HCT116 (cell line): Measurements from ENCODE around the gene APP. TPM values are rescaled to one million over a fixed set of nuclear protein-coding genes. Genes with fewer than 3 reads are reported as not detected.
"Not testable (repeated sequence)": the region's sequence is repeated elsewhere in the genome, so short reads cannot be mapped to it uniquely, and the experiment has no call there.

ENCODE experiments used
- ATAC-seq: fragments of 200-7000 bp; cut with Tn5 transposase; 2 replicates; pipeline ENCODE4 v1.9.1; 2020; ENCODE audit warnings: mild to moderate bottlenecking, moderate library complexity
- BruUV-seq: library from RNA; stranded (reverse); fragments of 400-500 nt; replicated peaks from 2 replicates; lab custom pipeline; 2021; lab: Mats Ljungman, UMichigan
- CTCF ChIA-PET: fragments of 300-600 bp; sonication (Branson Sonifier 250); formaldehyde crosslinking; loops from one replicate; lab custom pipeline; 2021; ENCODE audit warnings: antibody characterized with exemption; lab: Charles Lee
- POLR2A ChIA-PET: fragments of 300-600, 350-600 bp; sonication (Branson Sonifier 250); formaldehyde crosslinking; loops from one replicate; lab custom pipeline; 2021; ENCODE audit warnings: antibody characterized with exemption; lab: Charles Lee
- RAD21 ChIA-PET, 2 experiments: fragments of 300-600 bp; sonication (Branson Sonifier 250); formaldehyde crosslinking; loops; one replicate each; lab custom pipeline; 2023; ENCODE audit warnings: low total read pairs in 2 of 2; ENCODE audit not compliant: uncharacterized antibody in 2 of 2, unreplicated experiment in 2 of 2, low non-redundant PET in 1 of 2; lab: Charles Lee
- DNase-seq: peaks from one replicate; pipeline ENCODE4 v3.0.0-alpha.2; 2010; ENCODE audit warnings: low read depth, low spot score
- H2AFZ ChIP-seq: fragments of 200-600 bp; shearing (Covaris generic), sonication (generic); 2 replicates; pipeline ENCODE4 v1.6.1; 2017; ENCODE audit warnings: low read depth, mixed run types, mixed read lengths, antibody characterized with exemption, low read length; ENCODE audit not compliant: poor library complexity, severe bottlenecking
- H3K27ac ChIP-seq: 2 replicates; pipeline ENCODE4 v1.5.1; 2012; ENCODE audit warnings: low read depth, low read length
- H3K27me3 ChIP-seq: fragments of 200-600 bp; sonication (generic); 2 replicates; pipeline ENCODE4 v1.6.1; 2016; ENCODE audit warnings: mixed run types, low read length, mixed read lengths; ENCODE audit not compliant: insufficient read depth
- H3K36me3 ChIP-seq, 2 experiments: fragments of 200-500 bp in 1 of 2; fragments of 200-600 bp in 1 of 2; sonication (Bioruptor generic) in 1 of 2; sonication (generic) in 1 of 2; 2 replicates each; pipeline versions ENCODE4 v1.5.1 to v1.6.1; 2014 to 2016; ENCODE audit warnings: low read length in 2 of 2, inconsistent platforms in 1 of 2, mixed read lengths in 1 of 2, mixed run types in 1 of 2; ENCODE audit not compliant: insufficient read depth in 2 of 2, control insufficient read depth in 1 of 2
- H3K4me1 ChIP-seq, 2 experiments: fragments of 200-600 bp in 1 of 2; sonication (generic) in 1 of 2; 2 replicates each; pipeline versions ENCODE4 v1.5.1 to v1.6.1; 2012 to 2017; ENCODE audit warnings: low read length in 2 of 2, inconsistent platforms in 1 of 2, mild to moderate bottlenecking in 1 of 2, mixed read lengths in 1 of 2, mixed run types in 1 of 2, moderate library complexity in 1 of 2; ENCODE audit not compliant: insufficient read depth in 2 of 2, control insufficient read depth in 1 of 2
- H3K4me2 ChIP-seq: fragments of 200-600 bp; sonication (generic); 2 replicates; pipeline ENCODE4 v1.6.1; 2017; ENCODE audit warnings: mixed run types, low read length, mixed read lengths
- H3K4me3 ChIP-seq, 2 experiments: fragments of 200-600 bp in 1 of 2; sonication (generic) in 1 of 2; replicated peaks in 1 of 2; 2 replicates each; pipeline ENCODE4 v1.5.1; 2011 to 2016; ENCODE audit warnings: low read length in 2 of 2, control low read depth in 1 of 2, low read depth in 1 of 2, mild to moderate bottlenecking in 1 of 2, mixed read lengths in 1 of 2, mixed run types in 1 of 2
- H3K79me2 ChIP-seq: fragments of 200-600 bp; sonication (generic); 2 replicates; pipeline ENCODE4 v1.6.1; 2017; ENCODE audit warnings: mild to moderate bottlenecking, mixed run types, low read length, moderate library complexity, mixed read lengths; ENCODE audit not compliant: insufficient read depth
- H3K9ac ChIP-seq: fragments of 200-600 bp; sonication (generic); 2 replicates; pipeline ENCODE4 v1.6.1; 2016; ENCODE audit warnings: low read length, mixed read lengths
- H3K9me2 ChIP-seq: fragments of 200-600 bp; sonication (generic), shearing (Covaris generic); 2 replicates; pipeline ENCODE4 v1.6.1; 2017; ENCODE audit warnings: mixed run types, mild to moderate bottlenecking, moderate library complexity; ENCODE audit not compliant: insufficient read depth
- H3K9me3 ChIP-seq, 2 experiments: fragments of 200-500 bp in 1 of 2; fragments of 200-600 bp in 1 of 2; sonication (Bioruptor generic) in 1 of 2; sonication (generic) in 1 of 2; 2 replicates each; pipeline ENCODE4 v1.6.1; 2014 to 2017; ENCODE audit warnings: low read length in 2 of 2, mixed read lengths in 2 of 2, inconsistent platforms in 1 of 2, low read depth in 1 of 2, mild to moderate bottlenecking in 1 of 2, mixed run types in 1 of 2, moderate library complexity in 1 of 2; ENCODE audit not compliant: control insufficient read depth in 1 of 2, insufficient read depth in 1 of 2
- H4K20me1 ChIP-seq: fragments of 200-600 bp; sonication (generic), shearing (Covaris generic); 2 replicates; pipeline ENCODE4 v1.6.1; 2017; ENCODE audit warnings: mixed run types, mild to moderate bottlenecking, moderate library complexity; ENCODE audit not compliant: insufficient read depth
- CEBPB ChIP-seq: IDR thresholded peaks from 2 replicates; pipeline ENCODE4 v1.6.1; 2012; ENCODE audit warnings: low read depth
- CTCF ChIP-seq, 3 experiments: fragments of 200-600 bp in 1 of 3; sonication (generic) in 1 of 3; IDR thresholded peaks in 2 of 3; conservative IDR thresholded peaks in 1 of 3; 2 replicates each; pipeline ENCODE4 v1.5.1; 2012 to 2017; ENCODE audit warnings: low read depth in 2 of 3, low read length in 2 of 3, antibody characterized with exemption in 1 of 3, borderline replicate concordance in 1 of 3, control low read depth in 1 of 3, mild to moderate bottlenecking in 1 of 3, mixed read lengths in 1 of 3, mixed run types in 1 of 3, moderate library complexity in 1 of 3; ENCODE audit not compliant: insufficient read depth in 1 of 3
- EGR1 ChIP-seq: IDR thresholded peaks from 2 replicates; pipeline ENCODE4 v1.6.1; 2012; ENCODE audit warnings: low read depth
- EZH2phosphoT487 ChIP-seq: fragments of 200-600 bp; IDR thresholded peaks from 2 replicates; pipeline ENCODE4 v1.6.1; 2018; ENCODE audit warnings: antibody characterized with exemption, borderline replicate concordance
- intact Hi-C: fragments of 100-400 bp; cut with micrococcal nuclease; formaldehyde crosslinking; loops from 2 replicates; pipeline ENCODE4 v1.10.0; 2022
- total RNA-seq: library from RNA; stranded (reverse); gene quantifications from one replicate; pipeline ENCODE4 v1.2.1, GENCODE V29; 2021; ENCODE audit not compliant: unreplicated experiment

Gene APP
- total RNA-seq, 1 experiment from 2014 or later: 267 TPM

GRCh38 chr21:26082549-26082948 is 88.0 kb downstream of the APP start:
- no peak overlapping the region for H2AFZ ChIP-seq
- H4K20me1 ChIP-seq: peaks cover 11% of the 10 kb centered on the region; the same call in 1 of the 2 replicates
- TF ChIP-seq EZH2phosphoT487 (no peak), EGR1 (no peak), CEBPB (no peak), CTCF (IDR thresholded peaks at IDR 0.05 in 2 of 3, conservative IDR thresholded peaks at IDR 0.05 in 1 of 3; ENCODE audit: borderline replicate concordance in 1 of 3, insufficient read depth in 1 of 3, low read depth in 2 of 3, low read length in 2 of 3) (no peak)
- POLR2A ChIA-PET: no interaction called here
- H3K9ac ChIP-seq: no peak overlapping the region
- H3K36me3 ChIP-seq: no peaks in the 10 kb centered on the region
- ATAC-seq (no peak), DNase-seq (no peak)
- RAD21 ChIA-PET: no interaction called here
- CTCF ChIA-PET: no interaction called here
- no peaks in the 10 kb centered on the region for H3K9me2 ChIP-seq
- no peaks in the 10 kb centered on the region for H3K4me1 ChIP-seq
- no peaks in the 10 kb centered on the region for H3K27me3 ChIP-seq
- no peaks in the 10 kb centered on the region for H3K9me3 ChIP-seq
- no TSS peak for BruUV-seq
- no peak overlapping the region for H3K27ac ChIP-seq
- H3K79me2 ChIP-seq: peaks cover 90% of the 10 kb centered on the region
- H3K4me2 ChIP-seq: no peak overlapping the region
- no peak overlapping the region for H3K4me3 ChIP-seq
- intact Hi-C loops: no loop called here

GRCh38 chr21:26081175-26081760 is 89.3 kb downstream of the APP start:
- CTCF ChIA-PET, ATAC-seq, RAD21 ChIA-PET, H3K4me2 ChIP-seq, H3K9me2 ChIP-seq, DNase-seq, BruUV-seq, POLR2A ChIA-PET, intact Hi-C loops, H3K4me3 ChIP-seq, H3K9me3 ChIP-seq, H3K9ac ChIP-seq, H3K27ac ChIP-seq, H3K4me1 ChIP-seq, H2AFZ ChIP-seq, H3K36me3 ChIP-seq, H3K27me3 ChIP-seq: not testable (repeated sequence)
- Histone ChIP-seq H4K20me1 (peaks cover 11% of the 10 kb centered on the region; the same call in 1 of the 2 replicates), H3K79me2 (peaks cover 85% of the 10 kb centered on the region)
